BLaER1 (cell line): ENCODE measurements around the gene KLK13.

Experiments used
- H3K27ac ChIP-seq: shearing (Covaris generic); formaldehyde crosslinking; 2 replicates; pipeline ENCODE4 v1.8.1; 2022
- H3K27me3 ChIP-seq: shearing (Covaris generic); formaldehyde crosslinking; 2 replicates; pipeline ENCODE4 v1.8.1; 2022
- H3K36me3 ChIP-seq: shearing (Covaris generic); formaldehyde crosslinking; 2 replicates; pipeline ENCODE4 v1.8.1; 2022
- H3K4me1 ChIP-seq: shearing (Covaris generic); formaldehyde crosslinking; 2 replicates; pipeline ENCODE4 v1.8.1; 2022
- H3K4me2 ChIP-seq: shearing (Covaris generic); formaldehyde crosslinking; 2 replicates; pipeline ENCODE4 v1.8.1; 2022
- H3K4me3 ChIP-seq: shearing (Covaris generic); formaldehyde crosslinking; 2 replicates; pipeline ENCODE4 v1.8.1; 2022
- H3K9ac ChIP-seq: shearing (Covaris generic); formaldehyde crosslinking; 2 replicates; pipeline ENCODE4 v1.8.1; 2022
- H3K9me3 ChIP-seq: shearing (Covaris generic); formaldehyde crosslinking; 2 replicates; pipeline ENCODE4 v1.8.1; 2022
- H4K20me1 ChIP-seq: shearing (Covaris generic); formaldehyde crosslinking; 2 replicates; pipeline ENCODE4 v1.8.1; 2022
- Cebpa-rat ChIP-seq: shearing (Covaris generic); IDR thresholded peaks from 2 replicates; pipeline ENCODE4 v1.8.1; 2022

KLK13 gene

GRCh38 chr19:51101171-51101865 lies 36.4 kb upstream of the KLK13 start:
- TF ChIP-seq Cebpa-rat, result no peak
- Histone ChIP-seq H3K27ac (no peak overlapping the region), H3K4me3 (no peak overlapping the region), H3K36me3 (peaks cover 91% of the 10 kb centered on the region), H4K20me1 (peaks cover 90% of the 10 kb centered on the region), H3K4me1 (peaks cover 19% of the 10 kb centered on the region), H3K9me3 (no peaks in the 10 kb centered on the region), H3K4me2 (no peak overlapping the region), H3K27me3 (no peaks in the 10 kb centered on the region), H3K9ac (no peak overlapping the region)

DNA sequence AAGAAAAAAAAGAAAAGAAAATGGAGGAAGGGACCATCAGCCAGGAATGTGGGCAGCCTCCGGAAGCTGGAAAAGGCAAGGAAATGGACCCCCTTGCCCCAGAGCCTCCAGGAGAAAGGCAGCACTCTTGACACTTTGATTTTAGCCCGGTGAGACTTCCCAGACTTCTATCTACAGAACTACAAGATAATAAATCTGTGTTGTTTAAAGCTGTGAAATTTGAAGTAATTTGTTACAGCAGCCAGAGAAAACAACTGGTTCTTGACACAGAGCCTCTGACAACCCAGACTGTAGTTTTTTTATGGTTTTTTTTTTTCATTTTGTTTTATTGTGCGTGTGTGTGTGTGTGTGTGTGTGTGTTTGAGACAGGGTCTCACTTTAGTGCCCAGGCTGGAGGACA lies 35.7 kb upstream of the KLK13 start:
- H3K27me3 ChIP-seq, result no peaks in the 10 kb centered on the region
- peaks cover 95% of the 10 kb centered on the region for H4K20me1 ChIP-seq
- no peak overlapping the region for H3K27ac ChIP-seq
- no peak overlapping the region for H3K4me2 ChIP-seq
- H3K4me1 ChIP-seq, result peaks cover 22% of the 10 kb centered on the region
- H3K36me3 ChIP-seq, result peaks cover 89% of the 10 kb centered on the region
- no peak overlapping the region for H3K9ac ChIP-seq
- TF ChIP-seq Cebpa-rat, result no peak
- H3K4me3 ChIP-seq, result no peak overlapping the region
- H3K9me3 ChIP-seq, result no peaks in the 10 kb centered on the region

GRCh38 chr19:51099047-51099382 lies 34.1 kb upstream of the KLK13 start:
- Histone ChIP-seq H3K4me1 (peaks cover 35% of the 10 kb centered on the region), H3K27me3 (no peaks in the 10 kb centered on the region), H3K9ac (no peak overlapping the region), H3K4me2 (no peak overlapping the region), H3K27ac (no peak overlapping the region), H3K36me3 (peaks cover 75% of the 10 kb centered on the region), H4K20me1 (peaks cover 95% of the 10 kb centered on the region), H3K4me3 (no peak overlapping the region), H3K9me3 (no peaks in the 10 kb centered on the region)
- no peak for TF ChIP-seq Cebpa-rat

- Histone ChIP-seq H3K36me3 (peaks cover 75% of the 10 kb centered on the region), H3K9ac (no peak overlapping the region), H3K4me2 (peak overlapping the region; percentile 37), H3K4me3 (no peak overlapping the region), H3K9me3 (no peaks in the 10 kb centered on the region), H4K20me1 (peaks cover 95% of the 10 kb centered on the region), H3K27me3 (no peaks in the 10 kb centered on the region), H3K27ac (peak overlapping the region; percentile 38; the same call in 1 of the 2 replicates), H3K4me1 (peaks cover 35% of the 10 kb centered on the region)
- TF ChIP-seq Cebpa-rat, result no peak
These were observed 33.6 kb upstream of the KLK13 start for GRCh38 chr19:51098365-51099046.

DNA sequence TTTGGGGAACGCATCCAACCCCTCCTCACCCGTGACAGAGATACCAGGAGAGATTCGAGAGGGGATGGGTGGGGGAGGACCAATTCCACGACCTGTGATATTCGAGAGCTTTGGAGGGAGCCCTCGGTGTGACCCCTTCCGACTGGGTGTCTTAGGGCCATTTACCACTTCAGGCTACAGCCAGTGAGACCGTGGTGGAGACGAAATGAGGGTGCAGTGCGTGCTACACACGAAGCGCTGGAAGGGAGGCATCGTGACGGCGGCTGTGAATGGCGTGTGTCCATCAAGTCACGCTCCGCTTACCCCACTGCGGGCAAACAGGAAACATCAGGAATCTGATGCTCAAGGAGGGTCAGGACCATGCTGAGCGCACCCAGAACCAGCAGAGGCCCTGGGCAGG lies 32.9 kb upstream of the KLK13 start:
- no peaks in the 10 kb centered on the region for H3K27me3 ChIP-seq
- no peak for TF ChIP-seq Cebpa-rat
- peak overlapping the region; percentile 38; the same call in 1 of the 2 replicates for H3K27ac ChIP-seq
- peaks cover 75% of the 10 kb centered on the region for H3K36me3 ChIP-seq
- H3K4me3 ChIP-seq, result no peak overlapping the region
- peak overlapping the region; percentile 37 for H3K4me2 ChIP-seq
- H4K20me1 ChIP-seq, result peaks cover 96% of the 10 kb centered on the region
- peaks cover 35% of the 10 kb centered on the region for H3K4me1 ChIP-seq
- no peak overlapping the region for H3K9ac ChIP-seq
- no peaks in the 10 kb centered on the region for H3K9me3 ChIP-seq

- H4K20me1 ChIP-seq, result peaks cover 96% of the 10 kb centered on the region
- H3K9me3 ChIP-seq, result no peaks in the 10 kb centered on the region
- H3K27me3 ChIP-seq, result no peaks in the 10 kb centered on the region
- H3K27ac ChIP-seq, result no peak overlapping the region
- H3K4me1 ChIP-seq, result peaks cover 35% of the 10 kb centered on the region
- H3K4me3 ChIP-seq, result no peak overlapping the region
- peak overlapping the region; percentile 36 for H3K4me2 ChIP-seq
- H3K36me3 ChIP-seq, result peaks cover 71% of the 10 kb centered on the region
- TF ChIP-seq Cebpa-rat, result no peak
- H3K9ac ChIP-seq, result no peak overlapping the region
These were observed 32.4 kb upstream of the KLK13 start for GRCh38 chr19:51097166-51097738.

GRCh38 chr19:51096473-51097165 lies 31.7 kb upstream of the KLK13 start:
- H3K27me3 ChIP-seq, result no peaks in the 10 kb centered on the region
- no peaks in the 10 kb centered on the region for H3K9me3 ChIP-seq
- TF ChIP-seq Cebpa-rat, result no peak
- H3K4me3 ChIP-seq, result no peak overlapping the region
- no peak overlapping the region for H3K9ac ChIP-seq
- H3K4me1 ChIP-seq, result peaks cover 35% of the 10 kb centered on the region
- no peak overlapping the region for H3K27ac ChIP-seq
- H3K36me3 ChIP-seq, result peaks cover 65% of the 10 kb centered on the region
- H4K20me1 ChIP-seq, result peaks cover 91% of the 10 kb centered on the region
- peak overlapping the region; percentile 36 for H3K4me2 ChIP-seq

- peaks cover 35% of the 10 kb centered on the region for H3K4me1 ChIP-seq
- no peak for TF ChIP-seq Cebpa-rat
- H3K27me3 ChIP-seq, result no peaks in the 10 kb centered on the region
- peaks cover 73% of the 10 kb centered on the region for H4K20me1 ChIP-seq
- H3K9me3 ChIP-seq, result no peaks in the 10 kb centered on the region
- 0 out of 2 replicates have a peak overlapping the region, but pooled peaks have one; percentile 25 for H3K4me3 ChIP-seq
- peaks cover 58% of the 10 kb centered on the region for H3K36me3 ChIP-seq
- H3K4me2 ChIP-seq, result peak overlapping the region; percentile 69
- H3K27ac ChIP-seq, result peak overlapping the region; percentile 59
- peak overlapping the region; percentile 36; the same call in 1 of the 2 replicates for H3K9ac ChIP-seq
These were observed 29.9 kb upstream of the KLK13 start for GRCh38 chr19:51094696-51095279.

DNA sequence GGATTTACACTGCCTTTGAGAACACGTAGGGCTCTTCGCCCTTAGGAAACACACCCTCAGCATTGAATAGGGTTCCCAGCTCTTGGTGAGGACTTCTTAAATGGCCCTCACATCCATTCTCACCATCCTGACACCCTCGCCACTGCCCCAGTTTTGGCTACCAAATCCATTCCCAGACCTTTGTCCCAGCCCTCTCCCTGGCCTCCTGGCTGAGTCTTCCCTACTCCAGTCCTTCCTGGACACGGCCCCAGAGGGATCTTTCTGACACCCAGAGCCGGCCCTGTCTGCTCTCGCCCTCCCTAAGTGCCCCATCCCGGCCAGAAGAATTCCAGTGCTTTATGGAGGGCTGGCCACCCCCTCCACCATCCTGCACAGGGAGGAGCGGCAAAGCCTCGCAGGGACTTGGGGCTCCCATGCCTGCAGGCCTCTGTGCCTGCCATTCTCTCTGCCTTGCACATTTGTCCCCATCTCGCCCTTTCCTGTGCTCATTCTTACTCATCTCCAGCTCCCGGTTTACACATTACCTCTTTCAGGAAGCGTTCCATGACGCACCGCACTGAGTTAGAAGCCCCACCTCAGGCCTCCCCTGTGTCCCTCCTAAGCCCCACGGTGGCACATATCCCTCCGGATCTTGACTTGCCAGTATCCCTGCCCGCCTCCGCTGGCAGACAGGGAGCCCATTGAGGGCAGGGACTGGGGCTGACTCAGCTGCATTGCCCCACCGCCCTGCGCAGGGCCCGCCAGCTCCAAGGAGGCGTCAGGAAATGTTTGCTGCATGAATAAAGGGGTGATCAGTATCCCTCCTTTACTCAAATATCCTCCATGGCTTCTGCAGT lies 28.8 kb upstream of the KLK13 start:
- no peak for TF ChIP-seq Cebpa-rat
- Histone ChIP-seq H3K9me3 (no peaks in the 10 kb centered on the region), H4K20me1 (peaks cover 62% of the 10 kb centered on the region), H3K4me2 (no peak overlapping the region), H3K27ac (no peak overlapping the region), H3K9ac (no peak overlapping the region), H3K4me1 (peaks cover 35% of the 10 kb centered on the region), H3K36me3 (peaks cover 54% of the 10 kb centered on the region), H3K4me3 (no peak overlapping the region), H3K27me3 (no peaks in the 10 kb centered on the region)
